ENCODE measurements around the gene TMSB4X.
"Not testable (repeated sequence)": the region's sequence is repeated elsewhere in the genome, so short reads cannot be mapped to it uniquely, and the experiment has no call there.

The TMSB4X gene

DNA sequence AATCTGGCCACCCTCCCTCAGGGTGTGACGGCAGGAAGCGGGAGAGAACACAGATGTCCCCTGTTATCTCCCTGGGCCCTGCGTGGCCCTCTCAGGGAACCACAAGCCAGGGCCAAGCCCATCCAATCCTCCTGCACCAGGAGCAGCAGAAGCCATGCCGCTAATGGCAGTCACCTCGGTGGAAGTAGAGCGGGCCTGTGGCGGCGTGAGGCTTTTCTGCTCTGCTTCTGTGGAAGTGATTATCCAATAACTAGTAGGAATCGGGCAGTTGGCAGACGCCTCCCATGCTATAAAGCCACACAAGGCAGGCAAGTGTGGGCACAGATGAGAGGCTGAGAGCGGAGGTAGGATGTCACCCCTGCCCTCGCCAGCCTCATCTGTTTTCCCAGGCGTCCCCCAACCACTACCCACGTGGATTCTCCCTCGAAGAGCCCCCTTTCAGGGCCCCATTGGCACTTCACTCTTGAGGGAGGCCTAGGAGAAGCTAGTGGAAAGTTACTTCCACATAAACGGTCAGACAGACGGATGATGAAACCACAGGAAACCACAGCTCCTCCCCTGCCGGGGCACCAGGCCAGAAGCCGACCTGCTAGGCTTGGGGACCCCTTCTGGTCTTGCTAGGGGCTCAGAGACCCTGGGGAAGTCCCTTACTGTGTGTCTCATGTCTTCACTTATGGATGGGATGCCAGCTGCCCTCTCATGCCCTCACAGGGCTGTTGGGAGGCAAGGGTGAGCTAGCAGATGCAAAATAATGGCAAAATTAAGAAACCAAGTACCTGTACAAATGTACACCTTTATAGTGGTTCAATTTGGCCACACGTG, 18.8 kb upstream of the TMSB4X start:
- no peaks in the 10 kb centered on the region for H3K27me3 ChIP-seq (ENCODE audit: control insufficient read depth, insufficient read depth, low read length)
- peak overlapping the region; percentile 61 for H3K9ac ChIP-seq (ENCODE audit: low read depth, low read length)
- no peak overlapping the region for H3K4me3 ChIP-seq (ENCODE audit: low read length)
- H3K9me3 ChIP-seq (replicated peaks; ENCODE audit: low read length), result no peaks in the 10 kb centered on the region
- H3K4me1 ChIP-seq (ENCODE audit: control insufficient read depth, insufficient read depth, low read length), result peaks cover 17% of the 10 kb centered on the region
- H3K4me2 ChIP-seq (ENCODE audit: low read length), result peak overlapping the region; percentile 57
- no peaks in the 10 kb centered on the region for H3K36me3 ChIP-seq (ENCODE audit: insufficient read depth, low read length)

DNA sequence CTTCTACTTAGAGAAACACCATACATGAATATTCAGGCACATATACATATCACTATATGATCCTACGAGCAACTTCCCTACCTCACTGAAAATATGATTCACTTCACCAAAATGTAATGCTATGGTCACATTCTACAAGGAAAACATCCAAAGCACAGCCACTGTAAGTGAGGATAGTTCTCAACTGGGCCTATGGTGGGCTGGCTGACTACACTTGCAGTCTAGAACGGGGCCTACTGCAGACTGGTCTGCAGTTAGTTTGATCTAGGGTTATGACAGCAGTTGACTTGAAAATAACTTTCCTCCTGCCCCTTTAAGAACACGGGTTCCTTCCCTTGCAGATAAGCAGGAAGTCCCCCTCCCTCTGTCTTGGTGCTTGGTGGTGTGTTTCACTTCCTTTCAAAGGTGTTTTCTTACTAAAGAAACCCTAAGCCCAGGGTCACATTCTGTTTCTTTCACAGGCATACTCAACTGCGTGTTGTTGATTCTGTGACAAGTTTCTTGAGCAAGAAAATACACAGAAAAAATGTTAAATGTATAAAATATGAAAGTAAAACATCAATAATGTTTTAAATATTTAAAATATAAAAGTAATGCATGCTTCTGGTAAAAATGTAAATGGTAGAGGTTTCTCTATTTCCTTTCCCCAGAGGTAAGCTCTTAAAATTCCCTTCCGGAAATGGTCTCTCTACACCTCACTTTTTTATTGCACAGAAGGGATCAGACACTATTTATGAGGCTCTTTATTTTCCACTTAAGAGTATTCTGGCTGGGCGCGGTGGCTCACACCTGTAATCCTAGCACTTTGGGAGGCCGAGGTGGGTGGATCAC, 18.0 kb upstream of the TMSB4X start:
- Histone ChIP-seq H3K36me3 (ENCODE audit: insufficient read depth, low read length) (no peaks in the 10 kb centered on the region), H3K27me3 (ENCODE audit: control insufficient read depth, insufficient read depth, low read length) (no peaks in the 10 kb centered on the region), H3K4me1 (ENCODE audit: control insufficient read depth, insufficient read depth, low read length) (peaks cover 17% of the 10 kb centered on the region), H3K9ac (ENCODE audit: low read depth, low read length) (peak overlapping the region; percentile 61), H3K4me3 (ENCODE audit: low read length) (no peak overlapping the region), H3K4me2 (ENCODE audit: low read length) (peak overlapping the region; percentile 57), H3K9me3 (replicated peaks; ENCODE audit: low read length) (no peaks in the 10 kb centered on the region)

DNA sequence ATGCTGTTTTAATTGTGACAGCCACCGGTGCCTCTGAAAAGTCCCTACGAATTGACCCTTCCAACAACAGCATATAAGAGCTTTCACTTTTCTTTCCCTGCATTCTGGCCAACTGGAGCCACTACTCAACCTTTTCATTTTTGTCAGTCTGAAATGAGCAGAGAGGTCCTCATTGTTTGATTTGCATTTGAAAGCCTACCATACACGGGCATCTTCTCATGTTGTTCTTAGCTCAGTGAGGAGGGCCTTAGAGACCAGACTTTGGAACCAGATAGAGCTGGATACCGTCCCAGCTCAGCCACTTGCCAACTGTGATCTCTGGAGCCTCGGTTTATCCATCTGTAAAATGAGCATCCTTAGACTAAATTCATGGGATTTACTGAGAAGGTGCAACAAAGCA, 16.9 kb upstream of the TMSB4X start:
- H3K4me3 ChIP-seq (ENCODE audit: low read length), result no peak overlapping the region
- H3K27me3 ChIP-seq (ENCODE audit: control insufficient read depth, insufficient read depth, low read length), result no peaks in the 10 kb centered on the region
- no peaks in the 10 kb centered on the region for H3K9me3 ChIP-seq (replicated peaks; ENCODE audit: low read length)
- H3K36me3 ChIP-seq (ENCODE audit: insufficient read depth, low read length), result no peaks in the 10 kb centered on the region
- H3K4me1 ChIP-seq (ENCODE audit: control insufficient read depth, insufficient read depth, low read length), result peaks cover 17% of the 10 kb centered on the region
- H3K9ac ChIP-seq (ENCODE audit: low read depth, low read length), result no peak overlapping the region
- H3K4me2 ChIP-seq (ENCODE audit: low read length), result no peak overlapping the region

DNA sequence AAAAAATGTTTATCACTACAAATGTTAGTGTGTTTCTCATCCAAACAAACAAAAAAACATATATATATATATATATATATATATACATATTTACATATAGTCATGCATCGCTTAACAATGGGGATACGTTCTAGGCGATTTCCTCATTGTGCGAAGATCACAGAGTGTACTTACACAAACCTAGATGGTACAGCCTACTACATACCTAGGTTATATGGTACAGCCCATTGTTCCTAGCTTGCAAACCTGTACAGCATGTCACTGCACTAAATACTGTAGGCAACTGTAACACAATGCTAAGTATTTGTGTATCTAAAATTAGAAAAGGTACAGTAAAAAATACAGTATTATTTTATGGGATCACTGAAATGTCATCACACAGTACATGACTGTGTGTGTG, 16.4 kb upstream of the TMSB4X start:
- Histone ChIP-seq H3K9ac (ENCODE audit: low read depth, low read length) (no peak overlapping the region), H3K4me3 (ENCODE audit: low read length) (no peak overlapping the region), H3K27me3 (ENCODE audit: control insufficient read depth, insufficient read depth, low read length) (no peaks in the 10 kb centered on the region), H3K36me3 (ENCODE audit: insufficient read depth, low read length) (no peaks in the 10 kb centered on the region), H3K9me3 (replicated peaks; ENCODE audit: low read length) (no peaks in the 10 kb centered on the region), H3K4me2 (ENCODE audit: low read length) (no peak overlapping the region), H3K4me1 (ENCODE audit: control insufficient read depth, insufficient read depth, low read length) (peaks cover 17% of the 10 kb centered on the region)

DNA sequence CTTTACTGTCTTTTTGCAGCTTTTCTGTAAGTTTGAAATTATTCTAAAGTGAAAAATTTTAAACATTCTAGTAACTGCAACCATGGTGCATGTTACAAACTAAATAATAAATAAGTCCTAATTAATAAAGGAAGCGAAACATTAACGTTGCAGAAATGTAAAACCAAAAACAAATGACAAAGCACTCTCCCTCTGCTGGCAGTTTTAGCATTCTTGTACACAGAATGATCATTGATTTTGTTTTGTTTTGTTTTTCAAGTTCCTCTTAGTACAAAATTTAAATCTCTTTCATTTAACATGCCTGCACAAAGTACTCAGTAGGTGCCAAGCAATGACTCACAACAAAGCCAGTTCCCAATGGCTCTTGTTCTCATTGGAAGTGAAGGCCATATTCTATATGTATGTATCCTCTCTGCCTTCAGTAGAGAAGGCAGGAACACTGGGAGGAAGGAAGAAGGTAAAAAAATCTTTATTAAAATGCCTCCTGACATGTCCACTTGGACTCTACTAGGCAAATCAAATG, 13.7 kb upstream of the TMSB4X start:
- H3K36me3 ChIP-seq (ENCODE audit: insufficient read depth, low read length), result no peaks in the 10 kb centered on the region
- H3K4me2 ChIP-seq (ENCODE audit: low read length), result no peak overlapping the region
- H3K4me1 ChIP-seq (ENCODE audit: control insufficient read depth, insufficient read depth, low read length), result peaks cover 10% of the 10 kb centered on the region
- H3K27me3 ChIP-seq (ENCODE audit: control insufficient read depth, insufficient read depth, low read length), result no peaks in the 10 kb centered on the region
- H3K9ac ChIP-seq (ENCODE audit: low read depth, low read length), result no peak overlapping the region
- no peaks in the 10 kb centered on the region for H3K9me3 ChIP-seq (replicated peaks; ENCODE audit: low read length)
- no peak overlapping the region for H3K4me3 ChIP-seq (ENCODE audit: low read length)

DNA sequence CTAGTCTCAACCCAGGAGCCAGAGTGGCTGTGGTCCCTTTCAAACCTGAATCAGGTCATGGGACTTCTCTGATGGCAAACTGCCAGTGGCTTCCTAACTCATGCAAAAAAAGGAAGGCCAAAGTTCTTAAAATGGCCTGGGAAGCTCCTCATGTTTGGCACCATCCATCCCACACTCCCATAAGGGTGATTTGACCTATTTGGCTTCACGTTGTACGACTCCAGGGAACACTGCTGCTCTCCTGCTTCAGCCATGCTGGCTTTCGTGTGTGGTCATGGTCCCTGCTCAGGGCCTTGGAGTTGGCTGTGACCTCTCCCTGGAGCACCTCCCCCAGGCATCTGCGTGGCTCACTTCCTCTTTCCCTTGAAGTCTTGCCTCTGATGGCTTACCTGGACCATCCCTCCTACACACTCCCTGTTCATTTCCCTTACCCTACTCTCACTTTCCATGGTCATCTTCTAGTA, 12.8 kb upstream of the TMSB4X start:
- H3K9me3 ChIP-seq (replicated peaks; ENCODE audit: low read length), result no peaks in the 10 kb centered on the region
- no peaks in the 10 kb centered on the region for H3K27me3 ChIP-seq (ENCODE audit: control insufficient read depth, insufficient read depth, low read length)
- H3K4me3 ChIP-seq (ENCODE audit: low read length), result no peak overlapping the region
- no peaks in the 10 kb centered on the region for H3K36me3 ChIP-seq (ENCODE audit: insufficient read depth, low read length)
- no peak overlapping the region for H3K9ac ChIP-seq (ENCODE audit: low read depth, low read length)
- H3K4me2 ChIP-seq (ENCODE audit: low read length), result no peak overlapping the region
- peaks cover 2% of the 10 kb centered on the region for H3K4me1 ChIP-seq (ENCODE audit: control insufficient read depth, insufficient read depth, low read length)

DNA sequence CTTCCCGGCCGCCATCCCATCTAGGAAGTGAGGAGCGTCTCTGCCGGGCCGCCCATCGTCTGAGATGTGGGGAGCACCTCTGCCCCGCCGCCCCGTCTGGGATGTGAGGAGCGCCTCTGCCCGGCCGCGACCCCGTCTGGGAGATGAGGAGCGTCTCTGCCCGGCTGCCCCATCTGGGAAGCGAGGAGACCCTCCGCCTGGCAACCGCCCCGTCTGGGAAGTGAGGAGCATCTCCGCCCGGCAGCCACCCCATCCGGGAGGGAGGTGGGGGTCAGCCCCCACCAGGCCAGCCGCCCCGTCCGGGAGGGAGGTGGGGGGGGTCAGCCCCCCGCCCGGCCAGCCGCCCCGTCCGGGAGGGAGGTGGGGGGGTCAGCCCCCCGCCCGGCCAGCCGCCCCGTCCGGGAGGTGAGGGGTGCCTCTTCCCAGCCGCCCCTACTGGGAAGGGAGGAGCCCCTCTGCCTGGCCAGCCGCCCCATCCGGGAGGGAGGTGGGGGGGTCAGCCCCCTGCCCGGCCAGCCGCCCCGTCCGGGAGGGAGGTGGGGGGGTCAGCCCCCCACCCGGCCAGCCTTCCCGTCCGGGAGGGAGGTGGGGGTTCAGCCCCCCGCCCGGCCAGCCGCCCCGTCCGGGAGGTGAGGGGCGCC, 11.6 kb upstream of the TMSB4X start:
- not testable (repeated sequence) for H3K4me1 ChIP-seq (ENCODE audit: control insufficient read depth, insufficient read depth, low read length); H3K36me3 ChIP-seq (ENCODE audit: insufficient read depth, low read length); H3K4me3 ChIP-seq (ENCODE audit: low read length)

DNA sequence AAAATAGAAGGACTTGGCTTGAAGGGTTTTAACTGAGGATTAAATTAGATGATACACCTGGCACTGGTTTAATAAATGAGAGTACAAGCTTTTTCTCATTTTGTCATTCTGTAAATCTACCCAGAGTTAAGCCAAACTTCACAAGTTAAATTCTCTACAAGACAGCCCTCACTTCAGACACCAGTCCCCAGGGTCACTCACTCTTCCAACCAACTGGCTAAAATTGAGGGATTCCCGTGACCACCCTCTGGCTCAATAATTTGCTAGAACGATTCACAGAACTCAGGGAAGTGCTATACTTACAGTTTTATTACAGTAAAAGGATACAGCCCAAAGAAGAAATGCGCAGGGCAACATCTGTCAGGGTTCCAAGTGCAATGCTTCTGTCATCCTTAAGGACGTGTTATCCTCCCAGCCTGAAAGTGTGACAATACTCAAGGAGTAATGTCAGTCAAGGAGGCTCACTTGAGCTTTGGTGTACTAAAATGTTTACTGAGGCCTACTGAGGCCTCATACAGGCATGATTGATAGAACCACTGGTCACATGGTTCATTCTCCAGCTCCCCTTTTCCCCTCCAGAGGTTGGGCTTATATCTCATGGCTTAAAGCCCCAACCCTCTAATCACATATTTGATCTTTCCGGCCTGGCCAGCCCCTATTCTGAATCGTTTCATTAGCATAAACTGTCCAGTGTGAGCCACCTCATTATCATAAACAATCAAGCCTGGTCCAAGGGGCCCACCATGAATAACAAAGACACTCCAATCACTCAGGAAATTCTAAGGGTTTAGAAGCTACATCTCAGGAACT, 9.6 kb upstream of the TMSB4X start:
- Histone ChIP-seq H3K4me3 (ENCODE audit: low read length) (no peak overlapping the region), H3K9me3 (replicated peaks; ENCODE audit: low read length) (no peaks in the 10 kb centered on the region), H3K4me2 (ENCODE audit: low read length) (no peak overlapping the region), H3K4me1 (ENCODE audit: control insufficient read depth, insufficient read depth, low read length) (peaks cover 1% of the 10 kb centered on the region), H3K9ac (ENCODE audit: low read depth, low read length) (no peak overlapping the region), H3K27me3 (ENCODE audit: control insufficient read depth, insufficient read depth, low read length) (no peaks in the 10 kb centered on the region), H3K36me3 (ENCODE audit: insufficient read depth, low read length) (no peaks in the 10 kb centered on the region)

More for the DNA sequence above, 11.6 kb upstream of the TMSB4X start:
- not testable (repeated sequence) for H3K9ac ChIP-seq (ENCODE audit: low read depth, low read length); H3K9me3 ChIP-seq (replicated peaks; ENCODE audit: low read length); H3K27me3 ChIP-seq (ENCODE audit: control insufficient read depth, insufficient read depth, low read length); H3K4me2 ChIP-seq (ENCODE audit: low read length)

DNA sequence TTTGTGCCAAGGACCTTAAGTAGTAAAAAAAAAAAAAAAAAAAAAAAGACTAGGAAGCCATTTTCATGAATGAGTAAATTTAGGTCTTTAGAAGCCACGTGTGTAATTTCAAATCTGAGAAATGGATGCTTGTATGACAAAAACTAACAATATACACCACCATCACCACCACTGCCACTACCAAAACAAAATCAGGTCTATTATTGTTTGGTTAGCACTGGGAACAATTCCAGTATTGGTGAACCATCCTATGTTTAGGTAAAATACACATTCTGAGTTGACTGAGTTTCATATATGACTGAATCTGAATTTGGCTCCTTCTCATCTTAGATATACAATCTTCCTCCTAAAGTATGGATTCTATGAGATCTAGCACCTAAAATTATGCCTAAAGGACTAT, 8.8 kb upstream of the TMSB4X start:
- no peaks in the 10 kb centered on the region for H3K27me3 ChIP-seq (ENCODE audit: control insufficient read depth, insufficient read depth, low read length)
- H3K4me3 ChIP-seq (ENCODE audit: low read length), result no peak overlapping the region
- H3K9ac ChIP-seq (ENCODE audit: low read depth, low read length), result no peak overlapping the region
- peaks cover 8% of the 10 kb centered on the region for H3K4me1 ChIP-seq (ENCODE audit: control insufficient read depth, insufficient read depth, low read length)
- no peaks in the 10 kb centered on the region for H3K9me3 ChIP-seq (replicated peaks; ENCODE audit: low read length)
- H3K36me3 ChIP-seq (ENCODE audit: insufficient read depth, low read length), result no peaks in the 10 kb centered on the region
- no peak overlapping the region for H3K4me2 ChIP-seq (ENCODE audit: low read length)

DNA sequence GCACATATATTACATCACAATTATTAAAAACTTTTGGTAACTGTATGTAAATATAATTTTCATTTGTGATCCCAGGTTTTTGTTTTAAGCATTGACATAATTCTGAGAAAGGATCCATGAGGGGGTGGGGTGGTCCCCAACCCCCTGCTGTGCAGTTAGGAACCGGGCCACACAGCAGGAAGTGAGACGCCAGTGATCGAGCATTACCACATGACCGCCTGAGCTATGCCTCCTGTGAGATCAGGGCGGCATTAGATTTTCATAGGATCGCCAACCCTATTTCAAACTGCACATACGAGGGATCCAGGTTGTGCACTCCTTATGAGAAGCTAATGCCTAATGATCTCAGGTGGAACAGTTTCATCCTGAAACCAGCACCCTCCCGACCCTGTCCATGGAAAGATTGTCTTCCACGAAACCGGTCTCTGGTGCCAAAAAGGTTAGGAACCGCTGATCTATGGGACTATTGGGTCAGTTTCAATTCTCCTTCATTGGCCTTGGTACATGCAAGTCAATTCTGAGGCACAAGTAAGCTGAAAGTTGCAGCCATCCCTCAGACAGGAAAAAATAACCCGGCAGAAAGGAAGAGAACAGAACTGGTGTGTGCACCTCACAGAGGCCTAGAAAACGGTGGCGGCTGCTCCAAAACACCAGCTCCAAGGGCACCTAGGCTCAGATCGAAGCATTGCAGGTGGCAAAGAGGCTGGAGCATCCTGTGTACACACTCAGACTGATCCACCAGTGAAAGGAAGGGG, 7.0 kb upstream of the TMSB4X start:
- Histone ChIP-seq H3K4me2 (ENCODE audit: low read length) (no peak overlapping the region), H3K9me3 (replicated peaks; ENCODE audit: low read length) (no peaks in the 10 kb centered on the region), H3K27me3 (ENCODE audit: control insufficient read depth, insufficient read depth, low read length) (no peaks in the 10 kb centered on the region), H3K9ac (ENCODE audit: low read depth, low read length) (no peak overlapping the region), H3K4me1 (ENCODE audit: control insufficient read depth, insufficient read depth, low read length) (peaks cover 9% of the 10 kb centered on the region), H3K36me3 (ENCODE audit: insufficient read depth, low read length) (no peaks in the 10 kb centered on the region), H3K4me3 (ENCODE audit: low read length) (no peak overlapping the region)
